ENCODE measurements around the gene PBX1.

The PBX1 gene

DNA sequence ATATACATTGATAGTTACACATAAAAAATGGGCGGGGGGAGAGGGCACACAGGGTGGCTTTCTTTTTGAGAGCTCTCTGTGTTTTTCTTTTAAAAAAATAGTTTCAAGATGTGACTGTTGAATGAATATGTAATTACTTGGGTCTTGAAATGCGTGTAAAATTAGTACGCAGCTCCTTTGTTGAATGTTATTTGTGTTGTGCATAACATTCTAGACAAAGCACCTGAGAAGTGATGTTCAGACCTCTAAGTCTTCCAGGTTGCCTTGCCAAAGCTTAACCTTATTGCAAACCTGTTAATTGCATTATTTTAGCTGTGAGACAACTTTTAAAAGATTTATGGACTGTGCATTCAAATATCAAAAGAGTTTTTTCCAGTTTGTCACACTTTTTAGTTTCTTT lies 5.4 kb downstream of the PBX1 start:
- DNase-seq = no peak

DNA sequence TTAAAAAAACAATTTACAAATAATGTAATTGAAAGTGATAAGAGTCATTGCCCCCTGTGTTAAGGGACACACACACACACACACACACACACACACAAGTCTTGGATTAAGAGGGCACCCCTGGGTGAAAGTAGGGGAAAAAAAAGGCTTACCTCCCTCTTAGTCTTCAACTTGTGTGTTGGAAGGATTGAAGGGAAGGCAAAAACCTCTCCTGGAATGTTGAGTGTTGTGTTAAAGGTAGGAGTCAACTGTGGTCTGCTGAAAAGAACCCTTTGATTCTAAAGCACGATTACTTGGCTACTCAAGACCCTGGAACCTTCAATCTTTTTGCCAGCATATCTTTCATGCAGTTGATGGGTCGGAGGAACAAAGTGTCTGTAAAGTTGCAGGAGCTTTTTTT lies 6.4 kb downstream of the PBX1 start:
- DNase-seq = no peak

DNA sequence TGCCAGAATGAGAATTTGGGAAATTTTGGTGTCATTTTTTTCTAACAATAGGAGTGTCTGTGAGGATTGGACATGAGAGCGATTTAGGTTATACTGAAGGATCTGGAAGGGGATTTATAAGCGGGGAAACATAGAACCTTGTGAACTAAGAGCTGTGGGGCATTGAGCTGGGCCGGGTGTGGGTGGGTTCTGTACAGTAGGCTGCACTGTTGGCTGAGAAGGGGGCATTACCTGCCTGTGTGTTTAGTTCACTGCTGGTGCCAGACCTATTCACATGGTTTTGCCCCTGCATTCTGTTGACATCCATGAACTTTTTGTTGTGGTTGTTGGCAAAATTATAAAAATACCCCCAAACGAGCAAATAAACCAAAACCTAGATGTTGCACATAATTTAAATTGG lies 8.8 kb downstream of the PBX1 start:
- DNase-seq = no peak

DNA sequence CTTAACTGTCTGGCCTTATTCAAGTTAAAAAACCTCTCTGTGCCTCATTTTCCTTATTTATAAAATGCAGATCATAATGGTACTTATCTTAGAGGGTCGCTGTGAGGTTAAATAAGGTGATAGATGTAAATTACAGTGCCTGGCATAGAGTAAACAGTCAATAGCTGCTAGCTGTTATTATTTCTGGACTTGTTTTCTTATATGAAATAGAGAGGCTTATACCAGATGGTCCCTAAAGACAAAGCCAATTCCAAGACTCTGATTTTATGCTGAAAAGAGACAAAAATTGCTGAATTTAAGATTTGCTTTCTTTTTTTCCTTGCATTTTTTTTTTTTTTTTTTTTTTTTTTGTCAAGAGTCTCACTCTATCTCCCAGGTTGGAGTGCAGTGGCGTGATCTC lies 10.3 kb downstream of the PBX1 start:
- DNase-seq = no peak

DNA sequence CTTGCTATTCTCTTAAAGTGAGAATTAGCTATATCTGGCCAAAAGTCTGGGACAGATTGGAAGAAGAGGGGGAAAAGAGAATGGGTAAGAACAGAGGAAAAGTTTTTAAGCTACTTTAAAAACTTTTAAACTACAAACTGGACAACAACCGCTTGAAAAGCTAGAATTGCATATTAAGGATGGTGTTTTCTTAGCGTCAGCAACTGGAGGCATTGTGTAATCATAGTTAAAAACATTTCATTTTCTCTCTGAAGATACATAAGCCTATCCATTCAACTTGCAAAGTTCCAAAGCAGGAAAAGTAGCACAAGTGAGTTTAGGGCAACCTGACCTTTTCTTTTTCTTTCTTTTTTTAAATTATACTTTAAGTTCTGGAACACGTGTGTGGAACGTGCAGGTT lies 10.9 kb downstream of the PBX1 start:
- DNase-seq = no peak

DNA sequence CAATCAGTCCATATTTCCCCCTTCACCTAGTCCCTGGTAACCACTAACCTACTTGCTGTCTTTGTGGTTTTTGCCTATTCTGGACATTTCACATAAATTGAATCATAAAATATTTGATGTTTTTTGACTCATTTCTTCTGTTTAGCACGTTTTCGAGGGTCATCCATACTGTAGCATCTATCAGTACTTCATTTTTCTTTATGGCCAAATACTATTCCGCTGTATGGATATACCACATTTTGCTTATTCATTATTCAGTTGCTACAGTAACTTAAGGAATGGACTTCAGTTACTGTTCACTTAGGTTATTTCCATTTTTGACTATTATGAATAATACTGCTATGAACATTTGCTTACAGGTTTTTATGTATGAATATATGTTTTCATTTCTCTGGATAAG lies 12.3 kb downstream of the PBX1 start:
- DNase-seq = no peak

DNA sequence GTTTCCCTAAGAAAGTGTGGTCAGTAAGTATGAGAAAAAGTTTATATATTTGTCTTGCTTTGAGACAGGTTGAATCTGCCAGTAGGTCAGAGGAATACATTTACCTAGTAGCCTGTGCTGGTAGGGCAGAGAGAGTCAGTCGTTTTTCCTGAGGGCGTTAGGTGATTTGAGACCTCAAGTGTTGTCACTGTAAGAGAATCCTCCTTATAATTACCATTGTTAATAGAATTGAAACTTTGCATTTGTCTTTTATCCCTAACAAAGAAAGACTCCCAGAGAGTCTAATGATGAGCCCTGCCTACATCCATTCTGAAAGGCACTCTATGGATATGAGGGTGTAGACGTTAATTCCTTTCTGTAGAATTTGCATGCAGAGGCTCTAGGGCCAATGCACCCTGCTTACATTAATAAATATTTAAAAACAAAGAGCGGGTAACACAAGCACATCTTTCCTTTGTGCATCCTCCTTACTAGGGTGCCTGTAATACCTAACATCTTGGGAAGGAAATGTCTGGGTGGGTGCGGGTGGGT lies 16.4 kb downstream of the PBX1 start:
- no peak for DNase-seq

DNA sequence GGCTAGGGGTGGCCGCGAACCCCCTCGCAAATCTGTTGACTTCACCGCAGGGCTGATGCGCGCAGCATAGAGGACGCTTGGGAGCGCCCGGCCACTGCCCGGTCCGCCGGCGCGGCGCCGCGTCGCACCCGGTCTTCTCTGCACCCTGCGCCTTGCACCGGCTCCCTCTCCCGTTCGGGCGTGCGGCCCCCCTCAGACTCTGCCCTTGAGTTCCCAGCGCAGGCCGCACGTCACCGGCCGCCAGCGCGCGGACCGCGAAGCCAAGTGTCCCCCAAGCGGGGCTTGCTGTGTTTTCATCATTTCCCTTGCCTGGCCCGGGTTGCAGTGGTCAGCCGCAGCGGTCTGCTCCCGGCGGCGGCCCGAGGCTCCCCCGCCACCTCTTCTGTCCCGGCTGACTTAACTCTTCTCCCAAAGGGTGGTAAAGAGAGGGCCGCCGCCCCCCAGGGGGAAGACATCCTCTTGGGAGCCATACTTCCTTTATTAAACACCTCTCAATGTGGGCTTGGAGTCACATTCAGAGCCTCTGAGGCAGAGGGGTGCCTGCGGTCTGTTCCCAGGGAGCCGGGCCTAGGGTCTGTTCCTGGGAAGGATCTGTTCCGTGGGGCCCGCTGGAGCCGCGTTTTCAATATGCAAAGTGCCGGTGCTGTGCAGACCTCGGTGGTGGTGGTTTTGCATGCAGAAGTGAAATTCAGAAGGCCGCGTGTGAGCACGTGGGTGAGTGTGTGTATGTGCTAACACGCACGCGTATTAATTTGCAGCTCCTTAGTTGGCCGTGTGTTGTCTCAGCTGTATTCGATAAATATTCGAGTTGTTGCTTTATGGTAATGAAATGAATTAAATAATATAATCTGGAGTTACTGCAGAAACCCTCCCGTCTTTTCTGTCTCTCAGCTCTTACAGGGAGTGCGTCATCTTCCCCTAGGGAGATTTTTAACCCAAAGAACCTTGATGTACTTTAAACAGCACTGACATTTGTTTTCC lies 17.6 kb downstream of the PBX1 start:
- DNase-seq = no peak

DNA sequence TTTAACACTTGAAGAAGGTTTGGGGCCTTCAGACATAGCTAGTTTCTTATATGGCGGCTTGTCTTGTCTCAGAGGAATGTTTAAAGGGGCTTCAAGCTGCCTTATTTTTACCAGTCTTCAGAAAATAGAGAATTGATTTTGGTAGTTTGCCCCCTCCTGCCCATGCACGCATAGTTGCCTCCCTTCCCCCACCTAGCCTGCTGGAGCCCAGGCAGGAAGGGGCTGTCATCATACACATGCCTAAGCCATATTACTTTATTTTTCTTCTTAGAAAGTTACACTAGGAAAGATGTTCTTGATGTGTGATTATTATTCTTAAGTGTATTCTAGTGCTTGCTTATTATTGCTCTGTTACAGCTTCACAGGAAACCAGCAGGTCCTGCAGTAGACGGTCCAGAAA lies 18.3 kb downstream of the PBX1 start:
- no peak for DNase-seq

DNA sequence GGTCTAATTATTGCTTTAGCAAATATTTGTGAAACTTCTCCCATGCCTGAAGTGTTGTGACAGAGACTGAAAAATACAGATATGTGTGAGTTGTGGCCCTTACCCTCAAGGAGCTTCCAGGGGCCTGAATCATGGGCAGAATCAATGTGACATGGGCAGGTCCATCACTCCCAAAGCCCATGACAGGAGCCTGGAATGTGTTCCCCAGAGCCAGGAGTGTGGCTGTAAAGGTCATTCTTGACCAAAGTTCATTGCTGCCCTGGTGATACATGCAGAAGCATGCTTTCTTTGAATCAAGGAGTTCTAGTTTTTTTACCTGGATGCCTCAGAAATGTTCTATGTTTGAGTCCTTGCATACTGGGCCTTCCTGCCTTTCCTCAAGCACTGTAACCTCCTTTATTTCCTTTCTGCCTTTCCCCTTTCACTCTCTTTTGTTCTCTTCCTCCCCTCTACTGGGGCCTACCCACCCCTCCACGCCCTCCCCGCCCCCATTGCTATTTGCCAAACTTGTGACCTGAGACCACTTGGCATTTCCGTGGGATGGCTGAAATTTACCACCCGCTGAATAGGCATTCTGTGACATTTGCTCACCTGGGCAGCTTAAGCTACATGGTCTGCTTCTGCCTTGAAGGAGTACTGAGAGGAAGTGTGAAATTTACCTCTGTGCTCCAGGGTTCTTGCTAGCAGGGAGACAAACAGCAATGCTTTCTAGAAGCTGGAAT lies 19.7 kb downstream of the PBX1 start:
- DNase-seq = no peak

DNA sequence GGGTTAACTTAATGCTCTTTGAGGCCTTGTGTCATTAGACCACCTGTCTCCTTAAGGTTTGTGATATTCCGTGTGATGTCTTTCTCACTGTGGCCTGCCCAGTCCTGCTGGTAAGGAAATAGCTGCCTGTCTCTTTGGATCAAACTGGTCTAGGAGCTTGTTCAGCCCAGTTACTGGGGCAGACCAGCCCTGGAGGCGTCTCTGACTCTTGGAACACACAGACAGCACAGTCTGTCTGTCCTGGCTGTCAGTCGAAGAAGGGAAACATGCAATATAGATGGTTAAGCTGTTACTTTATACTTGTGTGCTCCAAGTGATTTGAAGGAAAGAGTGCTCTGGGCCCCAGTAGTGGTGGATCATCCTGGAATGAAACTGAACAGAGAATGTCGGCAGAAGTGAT lies 20.4 kb downstream of the PBX1 start:
- no peak for DNase-seq

DNA sequence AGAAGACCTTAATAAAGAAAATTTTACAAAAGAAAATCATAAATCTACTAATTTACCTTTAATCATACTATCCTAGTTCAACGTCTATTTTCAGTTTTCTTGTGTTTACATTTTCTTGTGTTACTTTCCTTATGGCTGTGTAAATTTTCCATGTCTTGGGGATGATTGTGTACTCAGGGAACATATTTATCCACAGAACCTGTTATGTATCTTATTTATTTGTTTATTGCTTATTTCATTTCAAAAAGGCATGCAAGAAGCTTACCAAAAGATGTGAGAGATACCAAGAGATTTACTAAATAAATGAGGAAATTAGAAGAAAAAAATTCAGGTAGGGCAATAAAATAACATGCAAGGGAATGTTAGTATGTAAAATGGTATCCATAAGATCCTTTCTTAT lies 22.8 kb downstream of the PBX1 start:
- no peak for DNase-seq

DNA sequence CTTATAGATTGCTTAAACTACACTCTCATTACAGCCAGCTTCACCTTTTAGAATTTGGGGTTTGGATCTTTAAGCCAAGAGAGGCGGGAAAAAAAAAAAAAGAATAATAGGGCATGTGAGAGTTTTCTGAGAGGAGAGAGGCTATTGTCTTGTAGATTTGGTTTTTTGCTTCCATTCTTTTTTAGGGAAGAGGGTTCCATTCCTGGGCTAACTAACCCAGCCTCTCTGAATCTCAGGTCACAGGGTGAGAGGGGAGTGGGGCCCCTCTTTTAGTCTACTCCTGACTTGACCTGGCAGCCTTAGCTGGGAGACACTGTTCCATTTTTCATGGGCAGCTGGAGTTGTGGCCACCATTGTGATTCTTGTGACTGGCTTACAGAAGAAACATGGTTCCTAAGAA lies 24.2 kb downstream of the PBX1 start:
- no peak for DNase-seq

DNA sequence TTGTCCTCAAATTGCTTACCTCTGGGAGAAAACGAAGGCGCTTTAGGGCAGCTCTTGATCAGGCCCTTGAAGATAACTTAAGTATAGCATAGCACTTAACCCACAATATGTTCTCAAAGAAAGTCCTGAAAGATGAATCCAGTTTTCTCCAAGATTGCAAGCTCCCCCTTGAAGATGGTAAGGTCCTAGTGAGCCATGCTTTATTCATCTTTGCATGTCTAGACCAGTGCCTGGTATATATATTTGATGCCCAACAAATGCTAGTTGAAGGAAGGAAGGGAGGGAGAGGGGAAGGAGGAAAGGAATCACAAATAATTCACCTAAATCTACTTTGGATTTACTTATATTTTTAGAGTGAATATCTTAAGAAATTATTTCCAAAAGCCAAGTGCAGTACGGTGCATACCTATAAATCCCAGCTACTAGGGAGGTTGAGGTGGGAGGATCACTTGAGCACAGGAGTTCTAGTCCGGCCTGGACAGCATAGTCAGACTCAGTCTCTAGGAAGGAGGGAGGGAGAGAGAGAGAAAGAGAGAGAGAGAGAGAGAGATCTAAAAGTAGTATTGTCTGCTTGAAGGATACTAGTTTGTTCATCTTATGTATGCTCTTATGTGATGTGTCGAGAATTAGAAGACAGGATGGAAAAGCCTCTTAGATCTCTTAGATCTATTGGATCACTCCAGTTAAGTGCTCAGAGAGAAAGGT lies 25.0 kb downstream of the PBX1 start:
- DNase-seq = no peak

DNA sequence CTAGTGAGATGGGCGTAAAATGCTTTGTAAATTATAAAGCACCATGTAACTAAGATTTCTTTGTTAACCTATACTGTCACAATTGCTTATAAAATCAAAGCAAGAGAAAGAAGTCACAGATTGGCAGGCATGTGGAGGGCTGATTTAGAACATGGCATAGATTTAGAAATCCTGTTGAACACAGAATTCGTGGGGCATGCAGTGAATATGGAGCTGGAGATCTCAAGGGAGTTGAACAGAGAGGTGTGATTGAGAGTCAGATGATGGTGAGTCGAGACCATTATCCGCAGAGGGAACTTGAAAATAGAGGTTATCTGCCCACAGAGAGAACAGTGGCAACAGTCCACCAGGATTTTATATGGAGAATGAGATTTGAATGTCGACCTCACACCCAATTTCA lies 27.6 kb downstream of the PBX1 start:
- no peak for DNase-seq

DNA sequence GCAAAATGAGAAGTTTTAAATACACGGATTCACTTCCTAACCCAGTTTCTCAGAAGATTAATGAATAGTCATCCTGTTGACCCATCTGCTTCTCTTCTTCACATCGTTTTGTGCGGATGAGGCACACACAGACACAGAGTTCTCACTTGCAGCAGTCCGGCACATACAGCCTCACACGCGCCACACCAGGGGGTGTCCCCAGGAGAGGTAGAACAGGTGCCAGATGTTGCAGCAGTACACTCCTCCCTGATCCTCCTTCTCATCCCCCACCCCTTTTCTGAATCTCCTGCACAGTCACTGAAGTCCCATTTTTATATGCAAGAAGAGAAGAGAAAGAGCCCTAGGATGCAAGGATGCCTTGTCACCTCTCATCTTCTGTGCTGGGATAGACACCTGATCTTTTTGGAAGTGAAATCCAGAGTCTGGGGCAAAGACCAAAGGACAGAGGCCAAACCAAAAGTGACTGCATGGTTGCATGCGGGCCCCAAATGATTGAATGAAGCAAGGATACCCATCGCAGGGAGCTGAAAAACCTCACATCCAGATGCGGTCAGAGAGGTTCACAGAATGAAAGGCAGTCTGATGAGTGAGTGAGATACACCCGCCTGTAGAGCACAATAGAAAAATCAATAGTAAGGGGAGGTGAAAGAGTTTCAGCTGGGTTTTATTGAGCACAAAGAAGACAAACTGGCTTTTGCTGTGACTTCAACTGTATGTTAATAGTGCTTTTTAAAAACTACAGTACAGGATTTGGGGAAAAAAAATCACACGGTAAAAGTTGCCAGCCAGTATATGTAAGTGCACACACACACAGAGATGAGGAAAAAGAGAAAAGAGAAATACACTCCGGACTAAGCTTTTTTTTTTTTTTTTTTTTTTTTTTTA lies 28.9 kb downstream of the PBX1 start:
- no peak for DNase-seq

DNA sequence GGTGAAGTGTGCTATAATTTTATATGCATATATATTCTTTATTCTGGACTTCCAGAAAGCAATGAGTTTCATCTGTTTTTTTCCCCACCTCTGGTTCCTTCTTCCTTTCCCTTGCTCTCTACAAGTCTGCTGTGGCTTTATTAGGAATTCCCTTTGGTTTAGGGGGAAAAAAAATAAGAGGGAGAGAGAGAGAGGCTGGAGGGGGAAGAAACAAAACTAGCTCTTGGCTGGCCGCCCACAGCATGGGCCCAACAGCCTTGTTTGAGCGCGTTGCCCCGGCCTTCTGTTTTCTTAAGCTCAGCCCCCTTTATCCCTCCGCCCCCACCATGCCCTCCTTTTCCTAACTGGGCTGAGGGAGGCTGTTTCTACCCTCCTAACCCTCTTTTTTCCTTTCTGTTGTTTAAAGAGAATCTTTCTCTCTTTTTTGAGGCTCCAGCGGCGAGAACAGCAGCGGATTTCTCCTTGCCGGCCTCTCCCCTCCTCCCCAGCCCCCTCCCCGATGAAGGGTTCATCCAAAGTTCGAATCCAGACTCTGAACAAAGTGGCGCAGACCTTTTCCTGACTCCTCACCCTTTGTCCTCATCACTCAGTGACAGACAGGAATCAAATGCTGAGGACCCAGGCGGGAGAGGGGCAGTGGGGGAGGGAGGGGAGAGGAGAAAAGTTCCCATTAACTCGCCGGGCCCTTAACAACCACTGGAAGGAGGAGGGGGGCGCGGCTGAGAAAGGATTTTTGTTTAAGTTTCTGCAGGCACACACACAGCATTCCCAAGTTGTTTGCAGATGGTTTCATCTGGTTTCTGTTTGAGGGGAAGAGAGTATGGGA lies 29.7 kb downstream of the PBX1 start:
- DNase-seq = no peak

DNA sequence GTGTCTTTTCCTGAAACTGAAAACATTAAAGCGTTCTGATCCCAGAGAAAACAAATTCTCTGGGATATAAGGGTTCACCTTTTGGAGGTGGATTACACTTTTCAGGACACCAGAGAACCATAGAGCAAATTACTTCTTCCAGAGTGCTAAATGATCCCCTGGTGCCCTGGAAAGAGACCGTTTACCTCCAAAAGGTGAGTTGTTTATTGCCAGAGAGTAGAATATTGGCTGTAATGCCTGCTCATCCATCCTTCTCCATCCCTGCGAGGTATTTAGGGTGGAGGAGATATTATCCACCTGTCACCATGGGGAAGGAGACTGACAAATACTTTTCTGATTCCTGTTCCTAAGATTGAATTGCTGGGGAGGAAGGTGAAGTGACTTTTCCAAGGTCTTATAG lies 30.4 kb downstream of the PBX1 start:
- no peak for DNase-seq

DNA sequence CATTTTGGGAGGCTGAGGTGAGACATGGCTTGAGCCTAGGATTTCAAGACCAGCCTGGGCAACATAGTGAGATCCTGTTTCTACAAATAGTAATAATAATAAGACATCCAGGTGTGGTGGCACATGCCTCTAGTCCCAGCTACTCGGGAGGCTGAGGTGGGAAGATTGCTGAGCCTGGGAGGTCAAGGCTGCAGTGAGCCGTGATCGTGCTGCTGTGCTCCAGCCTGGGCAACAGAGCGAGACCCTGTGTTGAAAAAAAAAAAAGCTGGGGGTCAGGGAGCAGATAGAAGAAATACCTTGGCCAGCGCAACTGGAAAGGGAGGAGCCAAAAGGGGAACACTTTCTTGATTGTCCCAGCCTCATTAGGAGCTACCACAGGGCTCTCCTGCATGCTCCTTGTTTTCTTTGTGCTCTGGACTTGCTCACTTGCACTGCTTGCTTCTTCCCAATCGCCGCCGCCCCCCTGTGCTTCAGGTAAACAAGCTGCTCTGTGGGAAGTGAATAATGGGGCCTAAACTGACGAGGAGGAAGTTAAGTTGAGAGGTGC lies 31.1 kb downstream of the PBX1 start:
- DNase-seq = no peak

DNA sequence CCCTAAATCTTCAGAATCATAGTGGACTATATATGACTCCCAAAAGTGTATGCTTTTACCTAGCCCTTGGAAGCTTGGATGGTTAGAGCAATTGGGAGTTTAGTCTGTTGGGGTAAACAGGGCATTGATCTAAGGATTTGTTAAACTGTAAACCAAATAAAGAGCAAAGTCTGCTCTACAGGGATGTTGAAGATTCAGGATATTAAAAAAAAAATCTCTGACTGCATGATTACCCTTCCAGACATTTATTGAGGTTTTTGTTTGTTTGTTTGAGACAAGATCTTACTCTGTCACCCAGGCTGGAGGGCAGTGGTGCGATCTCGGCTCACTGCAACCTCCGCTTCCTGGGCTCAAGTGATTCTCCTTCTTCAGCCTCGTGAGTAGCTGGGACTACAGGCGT lies 31.6 kb downstream of the PBX1 start:
- no peak for DNase-seq

DNA sequence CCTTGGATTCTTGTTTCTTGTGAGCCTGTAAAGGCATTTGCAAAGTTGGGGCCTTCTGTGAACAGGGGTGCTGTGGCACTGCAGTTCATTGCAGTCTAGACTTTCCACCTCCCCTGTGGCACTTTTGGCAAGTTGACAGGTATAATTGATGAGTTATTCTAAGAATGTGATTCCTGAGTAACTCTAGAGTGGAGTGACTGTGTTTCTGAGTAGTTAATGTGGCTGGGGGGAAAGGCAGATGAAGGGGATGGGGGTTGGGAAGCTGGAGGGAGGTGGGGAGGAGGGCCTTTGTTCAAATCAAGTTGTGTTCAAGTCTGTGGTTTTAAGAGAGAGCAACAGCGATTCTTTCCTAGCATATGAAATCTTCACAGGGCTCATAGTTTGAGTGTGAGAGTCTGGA lies 32.9 kb downstream of the PBX1 start:
- DNase-seq = no peak

Data from NCI-H1436 (cell line).